Caco-2 (cell line): ENCODE measurements around the gene STX17. TPM values are rescaled to one million over a fixed set of nuclear protein-coding genes. Genes with fewer than 3 reads are reported as not detected.
"Not testable (repeated sequence)": the region's sequence is repeated elsewhere in the genome, so short reads cannot be mapped to it uniquely, and the experiment has no call there.

Experiments
- BruUV-seq: library from RNA; stranded (reverse); fragments of 400-500 nt; replicated peaks from 2 replicates; lab custom pipeline; 2021; lab: Mats Ljungman, UMichigan
- CTCF ChIA-PET: fragments of 300-600 bp; sonication (Branson Sonifier 250); formaldehyde crosslinking; loops from one replicate; lab custom pipeline; 2022; ENCODE audit warnings: antibody characterized with exemption; lab: Charles Lee
- POLR2A ChIA-PET: fragments of 300-600 bp; sonication (Branson Sonifier 250); formaldehyde crosslinking; loops from one replicate; lab custom pipeline; 2022; ENCODE audit warnings: antibody characterized with exemption; lab: Charles Lee
- DNase-seq, 2 experiments: peaks; one replicate each; pipeline versions ENCODE4 v3.0.0 to v3.0.0-alpha.2; 2020 to 2022
- H3K27me3 ChIP-seq: replicated peaks from 2 replicates; pipeline ENCODE4 v1.6.0; 2011; ENCODE audit warnings: low read length; ENCODE audit not compliant: control insufficient read depth, insufficient read depth
- H3K36me3 ChIP-seq: 2 replicates; pipeline ENCODE4 v1.5.1; 2011; ENCODE audit warnings: low read length; ENCODE audit not compliant: control insufficient read depth, insufficient read depth
- H3K4me1 ChIP-seq: fragments of 250-450 bp; sonication (Bioruptor Pico); 2 replicates; pipeline ENCODE4 v1.5.1; 2020; ENCODE audit warnings: mild to moderate bottlenecking
- H3K4me3 ChIP-seq: 2 replicates; pipeline ENCODE4 v1.5.1; 2011; ENCODE audit warnings: low read depth, mild to moderate bottlenecking, control low read depth, low read length
- H3K9me3 ChIP-seq: fragments of 250-450 bp; sonication (Bioruptor Pico); 2 replicates; pipeline ENCODE4 v1.5.1; 2020; ENCODE audit warnings: mild to moderate bottlenecking, moderate library complexity
- H3K27ac Mint-ChIP-seq: one replicate; pipeline ENCODE4 v1.8.0; 2022; ENCODE audit warnings: mixed read lengths; ENCODE audit not compliant: unreplicated experiment
- H3K27me3 Mint-ChIP-seq: one replicate; pipeline ENCODE4 v1.8.0; 2022; ENCODE audit warnings: mixed read lengths; ENCODE audit not compliant: insufficient read depth, unreplicated experiment
- H3K36me3 Mint-ChIP-seq: one replicate; pipeline ENCODE4 v1.8.0; 2022; ENCODE audit warnings: mild to moderate bottlenecking, mixed read lengths; ENCODE audit not compliant: insufficient read depth, unreplicated experiment
- H3K4me1 Mint-ChIP-seq: one replicate; pipeline ENCODE4 v1.8.0; 2022; ENCODE audit warnings: low read depth, mixed read lengths; ENCODE audit not compliant: unreplicated experiment
- H3K4me3 Mint-ChIP-seq: one replicate; pipeline ENCODE4 v1.8.0; 2022; ENCODE audit warnings: mild to moderate bottlenecking, moderate library complexity, mixed read lengths; ENCODE audit not compliant: unreplicated experiment
- H3K9me3 Mint-ChIP-seq: one replicate; pipeline ENCODE4 v1.8.0; 2022; ENCODE audit warnings: mixed read lengths; ENCODE audit not compliant: unreplicated experiment
- CTCF ChIP-seq, 2 experiments: fragments of 200-600 bp in 1 of 2; IDR thresholded peaks; 1 replicate in 1 of 2; 2 replicates in 1 of 2; pipeline versions ENCODE4 v1.5.1 to v1.8.0; 2011 to 2022; ENCODE audit warnings: antibody characterized with exemption in 1 of 2, control low read depth in 1 of 2, inconsistent platforms in 1 of 2, low read depth in 1 of 2, low read length in 1 of 2, mild to moderate bottlenecking in 1 of 2, moderate library complexity in 1 of 2; ENCODE audit not compliant: insufficient read depth in 1 of 2, severe bottlenecking in 1 of 2, unreplicated experiment in 1 of 2
- intact Hi-C: fragments of 100-400 bp; cut with micrococcal nuclease; formaldehyde crosslinking; loops from one replicate; pipeline ENCODE4 v1.10.0; 2022; ENCODE audit not compliant: unreplicated experiment
- total RNA-seq: library from RNA; stranded (reverse); gene quantifications from 2 replicates; pipeline ENCODE4 v1.2.3, GENCODE V29; 2022

The STX17 gene
- total RNA-seq, 1 experiment from 2014 or later: 40.2 TPM

GRCh38 chr9:99986642-99987041, 80.2 kb downstream of the STX17 start:
- ChIA-PET POLR2A (no interaction called here), CTCF (no interaction called here)
- H3K27ac Mint-ChIP-seq: no peak overlapping the region
- H3K36me3 Mint-ChIP-seq: peaks cover 24% of the 10 kb centered on the region
- no peaks in the 10 kb centered on the region for H3K27me3 Mint-ChIP-seq
- peaks cover 4% of the 10 kb centered on the region; the same call in 1 of the 2 replicates for H3K9me3 ChIP-seq
- intact Hi-C loops: no loop called here
- H3K4me1 Mint-ChIP-seq: no peaks in the 10 kb centered on the region
- peaks cover 19% of the 10 kb centered on the region for H3K9me3 Mint-ChIP-seq
- no peak for DNase-seq
- no peak overlapping the region for H3K4me3 Mint-ChIP-seq
- no peak for TF ChIP-seq CTCF (IDR thresholded peaks at IDR 0.05; ENCODE audit: insufficient read depth in 1 of 2, low read depth in 1 of 2, low read length in 1 of 2, severe bottlenecking in 1 of 2, unreplicated experiment in 1 of 2)
- no peak overlapping the region for H3K4me3 ChIP-seq
- no TSS peak for BruUV-seq
- no peaks in the 10 kb centered on the region for H3K36me3 ChIP-seq
- H3K27me3 ChIP-seq: no peaks in the 10 kb centered on the region
- no peaks in the 10 kb centered on the region for H3K4me1 ChIP-seq

- H3K27me3 Mint-ChIP-seq, POLR2A ChIA-PET, H3K4me3 ChIP-seq, DNase-seq, H3K4me1 ChIP-seq, H3K9me3 ChIP-seq, H3K27ac Mint-ChIP-seq, H3K4me1 Mint-ChIP-seq, H3K4me3 Mint-ChIP-seq, H3K36me3 ChIP-seq, H3K27me3 ChIP-seq, intact Hi-C loops, BruUV-seq, CTCF ChIA-PET: not testable (repeated sequence)
- Mint-ChIP-seq H3K9me3 (peaks cover 19% of the 10 kb centered on the region), H3K36me3 (peaks cover 18% of the 10 kb centered on the region)
Measured at GRCh38 chr9:99990508-99990907, 84.1 kb downstream of the STX17 start.

- CTCF ChIA-PET: no interaction called here
- no peak overlapping the region for H3K4me3 ChIP-seq
- Mint-ChIP-seq H3K9me3 (no peaks in the 10 kb centered on the region), H3K4me3 (no peak overlapping the region), H3K4me1 (no peaks in the 10 kb centered on the region), H3K27ac (no peak overlapping the region), H3K27me3 (no peaks in the 10 kb centered on the region), H3K36me3 (no peaks in the 10 kb centered on the region)
- TF ChIP-seq CTCF (IDR thresholded peaks at IDR 0.05; ENCODE audit: insufficient read depth in 1 of 2, low read depth in 1 of 2, low read length in 1 of 2, severe bottlenecking in 1 of 2, unreplicated experiment in 1 of 2): no peak
- intact Hi-C loops: loop anchor here (5.0 kb wide), 1 partner anchor 176 kb away; the partner anchor contains the start of gene NR4A3
- BruUV-seq: no TSS peak
- no peaks in the 10 kb centered on the region for H3K4me1 ChIP-seq
- DNase-seq: no peak
- no peaks in the 10 kb centered on the region for H3K27me3 ChIP-seq
- H3K9me3 ChIP-seq: no peaks in the 10 kb centered on the region
- H3K36me3 ChIP-seq: no peaks in the 10 kb centered on the region
- POLR2A ChIA-PET: no interaction called here
Measured at GRCh38 chr9:99998266-99998665, 91.8 kb downstream of the STX17 start.

GRCh38 chr9:99998866-99999265, 92.4 kb downstream of the STX17 start:
- Mint-ChIP-seq H3K4me3 (no peak overlapping the region), H3K4me1 (no peaks in the 10 kb centered on the region), H3K27ac (no peak overlapping the region), H3K27me3 (no peaks in the 10 kb centered on the region), H3K9me3 (no peaks in the 10 kb centered on the region), H3K36me3 (no peaks in the 10 kb centered on the region)
- no TSS peak for BruUV-seq
- no peaks in the 10 kb centered on the region for H3K4me1 ChIP-seq
- H3K9me3 ChIP-seq: no peaks in the 10 kb centered on the region
- CTCF ChIA-PET: no interaction called here
- no peak for DNase-seq
- H3K27me3 ChIP-seq: no peaks in the 10 kb centered on the region
- TF ChIP-seq CTCF (IDR thresholded peaks at IDR 0.05; ENCODE audit: insufficient read depth in 1 of 2, low read depth in 1 of 2, low read length in 1 of 2, severe bottlenecking in 1 of 2, unreplicated experiment in 1 of 2): no peak
- no peaks in the 10 kb centered on the region for H3K36me3 ChIP-seq
- POLR2A ChIA-PET: no interaction called here
- no peak overlapping the region for H3K4me3 ChIP-seq
- intact Hi-C loops: loop anchor here (5.0 kb wide), 1 partner anchor 177 kb away; the partner anchor contains the start of gene NR4A3
